Activated naive CD4-positive, alpha-beta T cell (primary cell): Measurements from ENCODE around the gene FUOM.

Source experiments
- DNase-seq, 4 experiments: peaks; one replicate each; lab custom pipeline; 2025; lab: John Stamatoyannopoulos, UW

The FUOM gene

DNA sequence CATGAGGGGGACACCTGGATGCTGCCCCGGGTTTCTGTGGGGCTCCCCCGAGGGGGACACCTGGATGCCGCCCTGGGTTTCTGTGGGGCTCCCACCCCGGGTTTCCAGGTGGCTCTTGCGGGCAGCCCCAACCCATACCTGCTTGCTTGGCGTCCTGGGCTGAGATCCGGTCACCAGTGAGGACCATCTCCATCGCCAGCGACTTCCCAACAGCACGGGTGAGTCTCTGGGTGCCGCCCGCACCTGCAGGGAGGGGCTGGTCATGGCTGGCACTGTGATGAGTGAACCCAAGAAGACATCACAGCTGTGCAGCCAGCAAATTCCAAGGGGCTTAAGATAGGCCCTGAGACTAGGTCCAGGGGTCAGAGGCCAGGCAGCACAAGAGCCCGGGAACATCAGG is 8.9 kb upstream of the FUOM start:
- no peak for DNase-seq

DNA sequence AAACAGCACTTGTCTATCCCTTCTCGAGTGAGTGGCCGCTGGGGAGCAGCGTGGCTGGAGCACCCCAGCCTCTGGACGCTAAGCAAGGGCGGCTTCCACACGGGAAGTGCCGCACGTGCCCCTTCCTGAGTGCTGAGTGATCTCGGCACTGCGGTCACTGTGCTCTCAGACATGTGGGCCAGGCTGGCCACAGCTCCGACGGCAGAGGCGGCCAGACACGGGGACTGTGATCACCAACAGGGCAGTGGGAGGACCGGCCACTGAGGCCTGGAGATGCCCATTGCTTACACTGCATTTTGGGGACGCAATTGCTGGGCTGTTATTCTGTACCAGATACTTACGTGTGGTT is 8.3 kb upstream of the FUOM start:
- no peak for DNase-seq

DNA sequence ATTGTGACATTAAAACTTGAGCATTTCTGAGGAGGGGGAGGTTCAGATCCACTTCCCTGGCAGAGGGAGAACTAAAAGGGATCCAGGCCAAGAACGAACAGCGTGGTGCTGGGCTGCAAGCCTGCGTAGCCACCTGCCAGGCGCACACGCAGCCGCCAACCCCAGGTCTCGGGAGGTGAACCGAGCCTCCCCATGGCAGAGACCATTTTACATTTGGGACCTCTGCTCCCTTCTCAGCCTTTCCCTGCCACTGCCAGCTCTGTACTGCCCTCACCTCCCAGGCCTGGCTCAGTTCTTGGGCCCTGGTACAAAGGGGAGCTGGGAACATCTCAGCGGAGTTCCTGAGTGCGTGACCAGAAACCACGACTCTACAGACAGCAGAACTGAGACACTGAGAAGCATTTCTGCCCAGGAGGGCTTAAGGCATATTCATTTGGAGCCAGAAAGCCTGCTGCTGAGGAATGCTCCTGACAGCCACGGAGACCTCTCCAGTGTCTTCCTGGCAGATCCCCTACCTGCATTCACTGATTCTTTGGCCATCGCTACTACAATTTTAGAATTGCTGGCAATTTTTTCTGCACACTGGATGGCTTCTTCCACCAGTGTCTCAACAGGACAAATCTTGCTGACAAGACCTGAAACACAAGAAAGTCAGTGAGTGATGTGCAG is 7.8 kb upstream of the FUOM start:
- DNase-seq, result no peak

DNA sequence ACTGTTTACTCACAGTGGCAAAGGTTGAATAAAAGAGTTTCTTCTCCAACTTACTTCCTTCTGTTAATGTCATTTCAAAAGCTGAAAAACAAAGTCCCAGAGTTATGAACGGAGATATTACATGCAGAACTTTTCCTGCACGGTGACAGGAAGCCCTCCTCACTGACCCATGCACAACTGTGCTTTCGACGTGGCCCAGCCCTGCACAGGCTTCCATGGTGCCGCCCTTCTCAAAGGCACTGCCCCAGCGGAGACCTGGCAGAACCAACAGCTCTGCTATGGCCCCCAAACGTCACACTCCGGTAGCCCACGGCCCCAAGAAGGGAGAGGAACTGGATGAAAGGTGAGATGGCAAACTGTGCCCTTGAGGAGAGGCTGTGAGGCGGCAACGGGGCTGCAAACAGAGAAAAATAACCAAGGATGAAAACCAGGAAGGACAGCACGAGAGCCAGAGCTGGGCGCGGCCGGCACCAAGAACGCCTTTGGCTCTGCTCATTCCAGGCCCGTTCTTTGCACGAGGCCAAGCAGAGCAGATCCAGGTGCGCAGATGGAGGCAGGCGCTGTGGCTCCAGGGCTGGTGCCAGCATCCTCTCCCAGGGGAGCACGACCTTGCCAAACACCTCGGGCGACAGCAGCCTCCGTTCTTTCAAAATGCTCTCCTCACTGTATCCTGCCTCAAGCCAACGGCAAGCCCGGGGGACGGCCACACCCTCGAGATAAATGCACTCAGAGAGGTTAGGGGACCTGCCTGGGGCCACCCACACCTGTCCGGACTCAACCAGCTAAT is 7.0 kb upstream of the FUOM start:
- no peak for DNase-seq

DNA sequence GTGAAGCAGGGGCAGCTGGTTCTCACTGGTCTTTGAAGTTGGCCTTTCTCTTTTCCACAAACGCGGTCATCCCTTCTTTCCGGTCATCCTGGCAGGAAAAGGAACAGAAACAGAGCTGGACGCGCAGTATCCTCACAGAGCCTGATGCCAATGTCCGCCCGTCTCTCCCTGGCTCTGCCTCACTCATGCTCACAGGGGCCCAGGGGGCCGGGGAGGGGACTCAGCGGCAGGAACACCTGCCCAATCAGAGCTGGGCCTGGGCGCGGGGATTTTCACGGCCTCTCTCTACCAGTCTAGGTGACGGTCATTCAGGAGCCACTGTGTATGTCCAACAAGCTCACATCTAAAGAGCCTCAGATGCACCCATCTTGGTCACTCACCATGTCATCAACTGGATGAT is 5.0 kb upstream of the FUOM start:
- no peak for DNase-seq

DNA sequence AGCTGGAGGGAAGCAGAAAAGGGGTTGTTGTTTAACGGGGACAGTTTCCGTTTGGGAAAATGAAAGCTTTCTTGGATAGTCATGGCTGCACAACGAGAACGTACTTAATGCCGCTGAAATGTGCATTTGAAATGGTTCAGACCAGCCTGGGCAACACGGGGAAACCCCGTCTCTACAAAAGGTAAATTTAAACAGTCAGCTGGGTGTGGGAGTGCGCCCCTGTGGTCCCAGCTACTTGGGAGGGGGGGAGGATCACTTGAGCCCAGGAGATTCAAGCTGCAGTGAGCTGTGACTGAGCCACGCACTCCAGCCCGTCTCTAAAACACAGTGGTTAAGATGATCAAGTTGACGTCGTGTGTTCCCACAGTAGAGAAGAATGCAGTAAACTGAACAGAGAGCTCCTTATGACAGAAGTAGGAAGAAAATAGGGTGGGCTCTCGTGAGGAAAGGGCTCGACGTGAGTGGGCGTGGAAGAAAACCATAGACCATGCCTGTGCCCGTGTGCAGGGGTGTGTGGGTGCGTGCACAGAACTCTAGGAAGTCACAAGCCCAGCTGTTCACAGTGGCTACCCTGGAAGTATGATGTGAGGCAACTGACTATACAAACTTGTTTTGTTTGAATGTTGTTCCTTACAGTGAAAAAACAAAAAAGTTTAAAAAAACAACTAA is 4.1 kb upstream of the FUOM start:
- DNase-seq, result no peak

DNA sequence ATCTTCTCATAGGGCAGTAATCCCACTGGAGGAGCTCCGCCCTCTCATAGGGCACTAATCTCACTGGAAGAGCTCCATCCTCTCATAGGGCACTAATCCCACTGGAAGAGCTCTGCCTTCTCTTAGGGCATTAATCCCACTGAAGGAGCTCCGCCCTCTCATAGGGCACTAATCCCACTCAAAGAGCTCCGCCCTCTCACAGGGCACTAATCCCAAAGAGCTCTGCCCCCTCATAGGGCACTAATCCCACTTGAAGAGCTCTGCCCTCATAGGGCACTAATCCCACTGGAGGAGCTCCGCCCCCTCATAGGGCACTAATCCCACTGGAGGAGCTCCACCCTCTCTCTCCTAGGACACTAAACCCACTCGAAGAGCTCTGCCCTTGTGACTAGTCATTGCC is 3.4 kb upstream of the FUOM start:
- no peak for DNase-seq

DNA sequence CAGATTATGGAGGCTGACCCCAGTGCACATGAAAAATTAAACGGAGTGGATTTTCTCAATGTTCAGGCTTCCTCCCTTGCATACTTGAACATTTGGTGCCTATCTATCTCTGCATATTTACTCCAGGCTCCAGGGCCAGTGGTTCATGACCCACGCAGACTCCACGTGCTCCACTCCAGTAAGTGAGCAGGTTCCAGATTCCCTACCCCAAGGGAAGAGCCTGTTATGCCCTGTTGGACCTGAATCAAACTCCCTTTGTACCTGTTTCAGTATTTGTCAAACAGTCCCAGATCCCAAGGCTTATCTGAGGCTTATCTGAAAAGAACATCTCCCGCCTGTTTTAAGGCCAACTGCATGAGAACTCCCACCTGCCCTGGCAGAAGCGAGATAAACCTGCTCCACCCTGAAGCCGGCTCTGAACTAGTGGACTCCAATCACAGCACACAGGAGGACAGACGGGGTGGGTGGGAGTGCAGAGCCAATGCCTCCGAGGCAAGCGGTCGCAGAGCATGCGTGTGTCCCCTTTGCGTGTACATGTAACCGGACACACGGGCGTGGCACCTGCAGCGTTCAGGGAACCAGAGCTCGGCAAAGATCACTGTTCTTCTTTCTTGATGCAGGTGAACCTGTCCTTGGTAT is 2.3 kb upstream of the FUOM start:
- no peak for DNase-seq

DNA sequence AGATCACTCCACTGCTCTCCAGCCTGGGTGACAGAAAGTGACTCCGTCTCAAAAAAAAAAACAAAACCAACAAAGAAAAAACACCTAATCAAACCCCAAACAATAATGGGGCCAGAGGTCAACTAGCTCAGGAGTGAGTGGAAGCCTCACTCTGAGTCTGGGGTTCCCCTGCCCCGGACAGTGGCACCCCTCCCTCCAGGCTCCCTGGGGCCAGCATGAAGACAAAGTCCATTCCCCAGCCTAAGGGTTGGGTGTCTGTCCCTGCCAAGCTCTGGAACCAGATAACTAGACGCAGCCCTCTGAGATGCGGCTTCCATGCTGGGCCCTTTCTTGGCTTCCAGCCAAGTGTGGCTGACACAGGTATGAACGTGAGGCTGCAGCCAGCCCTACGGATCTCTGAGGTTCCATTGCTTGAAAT is 1.7 kb upstream of the FUOM start:
- DNase-seq, result peak in 1 of 4 experiments; percentile 30

DNA sequence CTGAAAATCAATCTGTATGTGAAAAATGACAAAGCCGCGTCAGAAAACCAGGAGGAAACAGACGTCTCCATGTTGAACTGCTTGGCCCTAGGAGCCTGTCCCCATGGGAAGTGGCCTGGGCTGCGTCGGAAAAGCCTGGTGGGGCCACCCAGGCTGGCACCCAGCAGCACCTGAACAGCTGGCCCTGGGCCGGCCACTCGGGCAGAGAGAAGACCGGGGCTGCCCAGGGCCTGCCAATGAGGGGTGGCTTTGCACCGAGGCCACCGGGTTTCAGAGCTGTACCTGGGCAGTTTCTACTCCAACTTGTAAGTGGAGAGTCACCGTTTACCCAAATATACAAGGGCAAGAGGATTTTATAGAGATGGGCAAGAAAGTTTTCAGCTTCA is 1.1 kb upstream of the FUOM start:
- no peak for DNase-seq

DNA sequence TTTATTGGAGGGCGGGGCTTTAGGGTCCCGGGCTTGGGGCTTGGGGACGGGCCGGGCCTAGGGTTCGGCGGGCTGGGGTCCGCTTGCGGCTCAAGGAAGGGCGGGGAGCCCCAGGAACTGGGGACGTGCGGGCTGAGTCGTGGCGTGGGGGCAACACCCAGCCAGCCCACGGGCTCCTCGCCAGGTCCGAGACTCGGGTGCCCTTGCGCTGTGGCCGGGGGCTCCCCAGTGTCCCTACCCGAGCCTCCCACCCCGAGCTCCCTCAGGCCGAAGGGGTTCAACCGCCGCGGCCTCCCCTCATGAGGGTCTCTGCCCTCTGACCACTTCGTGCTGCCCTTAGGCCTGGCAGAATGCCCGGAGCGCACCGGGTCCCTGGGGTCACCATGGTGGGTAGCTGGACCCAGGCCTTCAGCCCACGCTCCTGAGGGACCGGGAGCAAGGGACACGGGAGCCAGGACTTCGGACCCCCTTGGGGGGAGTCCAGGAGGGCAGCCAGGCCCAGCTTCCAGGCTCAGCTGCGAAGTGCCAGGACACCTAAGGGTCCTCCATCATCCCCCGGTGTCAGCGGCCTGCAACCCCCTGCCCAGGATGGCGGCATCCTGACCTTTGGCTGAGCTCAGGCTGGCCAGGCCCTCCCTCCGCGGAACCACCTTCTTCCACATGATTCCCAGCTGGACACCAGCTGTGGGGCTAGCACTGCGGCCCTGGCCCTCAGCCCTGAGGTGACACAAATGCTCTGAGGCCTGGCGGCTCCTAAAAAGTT is 524 bp upstream of the FUOM start:
- DNase-seq, result no peak

DNA sequence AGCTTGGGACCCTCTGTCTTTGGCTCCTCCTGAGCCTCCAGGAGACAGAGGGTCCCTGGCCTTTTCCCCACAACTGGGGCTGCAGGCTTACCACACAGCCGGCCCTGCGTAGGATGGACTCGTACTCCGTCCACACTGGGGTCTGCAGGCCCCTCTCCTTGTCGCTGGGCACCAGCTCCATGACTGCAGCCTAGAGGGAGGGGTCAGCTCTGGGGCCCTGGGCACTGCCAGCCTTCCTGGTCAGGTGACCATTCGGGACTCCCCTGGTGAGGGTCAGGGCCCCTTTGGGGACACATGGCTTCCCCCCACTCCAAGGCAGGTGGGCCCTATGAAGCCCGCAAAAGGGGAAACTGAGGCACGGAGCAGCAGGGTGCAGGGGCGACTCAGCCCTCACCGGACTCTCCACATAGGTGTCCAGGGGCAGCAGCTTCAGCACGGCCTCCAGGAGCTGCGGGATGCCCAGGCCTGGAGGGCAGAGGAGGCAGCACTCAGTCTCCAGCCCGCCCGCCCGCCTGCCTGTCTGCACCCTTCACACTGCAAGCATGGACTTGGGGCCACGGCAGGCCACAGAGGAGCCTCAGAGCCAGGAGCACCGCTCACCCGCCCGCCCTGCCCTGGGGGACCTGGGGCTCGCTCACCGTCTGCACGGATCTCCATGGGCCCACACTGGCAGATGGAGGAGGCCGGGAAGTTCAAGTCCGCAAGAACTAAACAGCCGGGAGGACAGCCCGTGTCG is 1.1 kb downstream of the FUOM start:
- no peak for DNase-seq

DNA sequence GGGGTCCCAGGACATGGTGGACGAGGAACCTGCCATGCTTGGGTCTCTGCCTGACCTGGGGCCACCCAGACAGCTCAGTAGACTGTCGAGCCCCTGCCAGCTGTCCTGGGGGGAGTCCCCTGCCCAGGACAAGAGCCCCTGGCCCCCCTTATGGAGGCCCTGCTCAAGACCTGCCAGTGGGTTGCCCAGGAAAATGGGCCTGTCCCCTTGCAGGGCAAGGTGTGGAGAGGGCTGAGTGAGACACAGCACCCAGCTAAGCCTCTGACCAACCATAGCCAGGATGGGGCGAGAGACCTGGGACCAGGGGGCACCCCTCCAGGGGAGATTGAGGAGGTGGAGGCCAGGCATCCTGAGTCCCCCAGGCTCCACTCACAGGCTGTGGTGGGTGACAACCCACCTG is 1.8 kb downstream of the FUOM start:
- no peak for DNase-seq

DNA sequence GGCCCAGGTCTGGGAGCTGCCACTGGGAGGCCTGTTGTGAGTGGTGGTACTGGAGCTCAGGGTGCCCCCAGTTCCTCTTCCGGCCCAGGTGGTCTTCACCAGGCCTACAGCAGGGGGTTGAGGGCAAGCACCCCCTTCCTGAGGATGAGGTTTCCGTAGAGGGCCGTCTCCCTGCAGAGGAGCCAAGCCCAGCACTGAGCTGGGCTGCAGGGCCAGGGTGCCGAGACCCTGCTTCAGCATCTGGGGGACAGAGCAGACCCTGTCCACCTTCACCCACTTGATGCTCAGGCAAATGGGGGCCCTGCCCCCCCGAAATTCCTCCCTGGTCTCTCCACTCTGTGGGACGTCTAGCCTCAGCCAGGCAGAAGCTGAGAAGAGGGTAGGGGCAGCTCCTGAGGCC is 2.6 kb downstream of the FUOM start:
- no peak for DNase-seq

DNA sequence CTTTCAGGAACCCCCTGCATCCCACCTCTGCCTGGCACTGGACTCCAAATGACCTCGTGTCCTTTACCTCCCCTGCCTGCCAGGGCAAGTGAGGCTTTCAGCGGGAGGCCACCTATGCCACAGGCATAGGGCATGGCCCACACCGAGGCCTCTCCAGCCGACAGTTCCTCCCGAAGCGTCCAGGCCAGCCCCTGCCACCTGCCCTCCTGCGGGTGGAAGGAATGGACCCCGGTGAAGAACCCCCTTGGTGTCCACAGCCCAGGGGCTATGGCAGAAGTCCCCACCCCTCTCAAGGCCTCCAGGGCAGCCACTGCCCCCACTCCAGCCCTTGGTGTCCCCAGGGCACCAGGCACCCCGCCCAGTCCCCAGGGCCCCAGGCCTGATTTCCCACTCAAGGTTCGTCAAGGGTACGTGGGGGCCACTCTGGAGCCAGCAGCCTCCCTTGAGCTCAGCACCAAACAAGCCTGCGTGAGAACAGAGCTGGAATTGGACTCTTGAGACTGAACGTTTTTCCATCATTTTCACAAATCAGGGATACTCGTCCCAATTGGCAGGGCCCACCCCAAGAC is 3.1 kb downstream of the FUOM start:
- DNase-seq, result no peak

DNA sequence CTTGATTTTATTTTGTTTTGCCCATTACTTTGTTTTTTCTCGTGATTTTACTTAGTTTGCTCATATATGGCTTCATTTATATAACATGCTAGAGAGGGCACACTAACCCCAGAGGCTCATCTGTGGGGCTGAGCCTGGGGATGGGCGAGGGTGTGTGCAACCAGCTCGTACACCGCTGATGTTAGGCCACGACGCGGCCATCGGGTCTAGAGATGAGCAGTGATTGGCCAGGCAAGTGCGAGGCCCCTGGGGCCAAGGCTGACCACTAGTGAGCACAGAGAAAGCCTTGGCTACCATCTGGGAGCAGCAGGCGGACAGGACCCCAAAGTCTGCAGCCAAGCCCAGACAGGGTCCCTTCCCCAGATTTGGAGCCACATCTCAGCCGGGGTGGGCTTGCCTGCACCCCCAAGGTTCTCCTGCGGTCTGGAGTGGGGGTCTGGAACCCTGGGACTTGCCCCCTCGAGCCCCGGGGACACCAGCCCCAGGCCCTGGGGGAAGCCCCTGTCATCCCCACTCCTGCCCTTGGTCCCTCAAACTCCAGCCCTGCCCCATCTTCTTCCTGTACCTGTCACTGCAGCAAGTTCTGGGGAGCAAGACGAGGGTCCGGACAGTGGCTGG is 3.7 kb downstream of the FUOM start:
- no peak for DNase-seq

DNA sequence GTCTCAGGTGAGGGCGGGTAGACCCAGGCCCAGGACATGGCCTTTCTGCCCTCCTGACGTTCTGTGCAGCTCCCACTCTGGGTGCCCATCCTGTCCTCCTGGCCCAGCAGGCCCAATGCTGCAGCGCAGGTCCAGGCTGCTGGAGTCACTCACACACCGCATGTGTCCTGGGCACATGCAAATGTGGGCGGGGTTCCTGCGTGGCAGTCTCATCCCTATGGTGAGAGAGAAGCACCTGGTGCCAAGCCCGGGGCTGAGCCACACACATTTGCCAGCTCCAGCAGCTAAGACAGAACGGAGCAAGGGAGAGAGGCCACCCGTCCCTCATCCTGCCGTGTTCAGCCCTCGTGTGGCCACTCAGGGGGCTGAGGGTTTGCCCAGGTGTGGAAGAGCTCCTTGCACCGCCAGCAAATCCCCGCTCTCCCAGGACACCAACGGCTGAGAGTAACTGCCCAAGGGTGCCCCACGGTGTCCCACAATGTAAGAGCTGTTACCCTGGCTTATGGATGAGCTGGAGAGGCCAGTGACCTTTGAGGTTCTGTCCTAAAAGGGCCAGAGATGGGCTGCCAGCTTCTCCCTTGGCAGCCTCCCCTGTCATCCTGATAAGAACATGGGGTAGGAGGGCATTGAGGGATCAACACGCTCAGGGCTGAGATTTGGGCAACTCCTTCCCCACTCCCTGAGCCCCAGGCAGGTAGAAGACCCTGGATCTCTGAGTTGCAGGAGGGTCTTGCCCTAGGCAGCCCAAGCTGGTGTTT is 4.4 kb downstream of the FUOM start:
- DNase-seq, result no peak

DNA sequence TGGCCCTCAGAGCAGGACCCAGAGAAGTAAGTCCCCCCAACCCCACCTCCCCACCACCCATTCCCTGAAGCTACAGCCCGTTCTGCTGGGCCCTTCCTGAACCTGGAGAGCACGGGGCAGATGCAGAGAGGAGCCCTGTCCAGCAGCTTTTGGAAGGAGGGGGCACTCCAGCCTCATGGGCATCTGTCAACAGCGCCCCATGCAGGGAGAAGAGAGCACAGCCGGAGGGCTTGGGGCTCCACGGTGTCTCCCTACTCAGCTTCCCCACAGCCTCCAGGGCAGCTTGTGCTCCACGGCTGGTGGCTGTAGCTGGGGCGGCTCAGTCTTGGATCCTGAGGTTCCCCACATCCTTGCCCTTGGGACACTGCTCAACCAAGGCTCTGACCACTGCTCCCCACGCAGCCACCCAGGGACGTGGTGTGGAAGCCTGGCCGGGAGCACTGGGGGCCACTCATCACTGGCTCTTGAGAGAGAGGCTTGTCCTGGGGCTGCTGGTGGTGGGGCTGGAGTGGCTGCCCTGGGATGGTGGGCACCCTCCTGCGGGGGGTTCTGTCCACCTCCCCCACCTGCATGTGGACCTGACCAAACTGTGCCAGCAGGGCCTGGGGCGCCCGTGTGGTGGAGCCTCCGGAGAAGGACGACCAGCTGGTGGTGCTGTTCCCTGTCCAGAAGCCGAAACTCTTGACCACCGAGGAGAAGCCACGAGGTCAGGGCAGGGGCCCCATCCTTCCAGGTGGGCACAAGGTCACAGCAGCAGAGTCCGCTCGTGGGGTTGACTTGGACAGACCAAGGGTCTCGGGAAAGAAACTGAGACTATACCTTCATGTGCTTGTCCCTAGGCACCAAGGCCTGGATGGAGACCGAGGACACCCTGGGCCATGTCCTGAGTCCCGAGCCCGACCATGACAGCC is 6.2 kb downstream of the FUOM start:
- DNase-seq, result no peak

DNA sequence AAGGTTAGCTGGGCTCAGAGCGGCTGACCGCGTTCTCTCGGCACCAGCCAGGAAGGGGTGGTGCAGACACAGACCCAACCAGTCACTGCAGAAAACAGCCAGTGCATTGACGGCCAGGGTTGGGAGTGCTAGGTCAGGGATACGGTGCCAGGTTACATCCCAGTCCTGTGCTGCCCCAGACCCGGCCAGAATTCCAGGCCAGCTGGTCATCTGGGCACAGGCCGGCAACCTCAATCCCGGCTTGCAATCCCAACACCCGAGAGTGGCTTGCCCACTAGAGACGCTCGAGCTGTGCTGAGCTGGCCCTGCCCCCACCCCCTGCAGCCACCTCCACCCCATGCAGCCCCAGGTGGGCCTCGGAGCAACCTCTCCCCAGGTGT is 6.9 kb downstream of the FUOM start:
- DNase-seq, result no peak
